ENCODE measurements around the gene ABHD1.
A peak's percentile ranks its signal among the peaks of the same experiment; 100 is the strongest.
"Not testable (repeated sequence)": the region's sequence is repeated elsewhere in the genome, so short reads cannot be mapped to it uniquely, and the experiment has no call there.

Gene ABHD1

GRCh38 chr2:27110603-27111352, 12.8 kb upstream of the ABHD1 start:
- DNase-seq (ENCODE audit: low read depth) = not testable (repeated sequence)

DNA sequence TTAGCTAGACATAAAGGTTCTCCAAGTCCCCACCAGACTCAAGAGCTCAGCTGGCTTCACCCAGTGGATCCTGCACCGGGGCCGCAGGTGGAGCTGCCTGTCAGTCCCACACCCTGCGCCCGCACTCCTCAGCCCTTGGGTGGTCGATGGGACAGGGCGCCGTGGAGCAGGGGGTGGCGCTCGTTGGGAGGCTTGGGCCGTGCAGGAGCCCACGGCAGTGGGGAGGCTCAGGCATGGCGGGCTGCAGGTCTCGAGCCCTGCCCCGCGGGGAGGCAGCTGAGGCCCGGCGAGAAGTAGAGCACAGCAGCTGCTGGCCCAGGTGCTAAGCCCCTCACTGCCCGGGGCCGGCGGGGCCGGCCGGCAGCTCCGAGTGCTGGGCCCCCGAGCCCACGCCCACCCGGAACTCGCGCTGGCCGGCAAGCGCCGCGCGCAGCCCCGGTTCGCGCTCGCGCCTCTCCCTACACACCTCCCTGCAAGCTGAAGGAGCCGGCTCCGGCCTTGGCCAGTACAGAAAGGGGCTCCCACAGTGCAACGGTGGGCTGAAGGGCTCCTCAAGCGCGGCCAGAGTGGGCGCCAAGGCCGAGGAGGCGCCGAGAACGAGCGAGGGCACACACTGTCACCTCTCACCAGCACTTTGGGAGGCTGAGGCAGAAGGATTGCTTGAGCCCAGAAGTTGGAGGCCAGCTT, 12.1 kb upstream of the ABHD1 start:
- DNase-seq (ENCODE audit: low read depth) = not testable (repeated sequence)

DNA sequence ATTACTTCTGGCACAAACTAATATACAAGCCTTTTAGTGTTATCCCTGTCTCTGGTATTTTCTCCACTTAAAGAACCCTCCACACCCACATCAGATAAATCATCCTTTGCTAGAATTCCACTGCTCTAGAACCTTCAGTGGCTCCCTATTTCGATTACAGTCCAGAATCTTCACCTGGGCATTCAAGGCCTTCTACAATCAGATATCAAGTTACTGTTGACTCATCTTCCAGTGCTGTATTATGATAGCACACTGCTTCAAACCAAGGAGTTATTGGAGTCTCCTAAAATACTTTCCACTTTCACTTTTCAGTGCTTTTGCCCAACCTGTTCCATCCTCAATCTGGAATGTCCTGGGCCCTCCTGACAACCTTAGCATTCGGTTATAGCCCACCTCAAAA, 8.1 kb upstream of the ABHD1 start:
- no peak for DNase-seq (ENCODE audit: low read depth)

GRCh38 chr2:27117995-27118524, 5.6 kb upstream of the ABHD1 start:
- DNase-seq (ENCODE audit: low read depth) = no peak

GRCh38 chr2:27118525-27119329, 4.9 kb upstream of the ABHD1 start, which contains the start of gene CGREF1:
Gene CGREF1, minus strand, starts transcription at chr2:27119128. Its CDS starts 14,762 bp downstream, at chr2:27104366.
- no peak for DNase-seq (ENCODE audit: low read depth)

DNA sequence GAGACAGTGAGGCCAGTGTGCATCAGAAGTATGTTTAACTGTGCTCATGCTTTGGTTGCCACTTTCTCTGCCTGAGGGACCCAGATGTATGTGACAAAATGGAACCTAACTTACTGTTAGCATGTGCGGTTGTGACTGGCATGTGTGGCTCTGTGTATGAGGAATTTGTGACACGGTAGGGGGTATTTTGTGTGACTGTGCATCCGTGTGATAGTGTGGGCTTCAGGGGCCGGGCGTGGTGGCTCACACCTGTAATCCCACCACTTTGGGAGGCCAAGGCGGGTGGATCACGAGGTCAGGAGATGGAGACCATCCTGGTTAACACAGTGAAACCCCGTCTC, 4.3 kb upstream of the ABHD1 start:
- not testable (repeated sequence) for DNase-seq (ENCODE audit: low read depth)

DNA sequence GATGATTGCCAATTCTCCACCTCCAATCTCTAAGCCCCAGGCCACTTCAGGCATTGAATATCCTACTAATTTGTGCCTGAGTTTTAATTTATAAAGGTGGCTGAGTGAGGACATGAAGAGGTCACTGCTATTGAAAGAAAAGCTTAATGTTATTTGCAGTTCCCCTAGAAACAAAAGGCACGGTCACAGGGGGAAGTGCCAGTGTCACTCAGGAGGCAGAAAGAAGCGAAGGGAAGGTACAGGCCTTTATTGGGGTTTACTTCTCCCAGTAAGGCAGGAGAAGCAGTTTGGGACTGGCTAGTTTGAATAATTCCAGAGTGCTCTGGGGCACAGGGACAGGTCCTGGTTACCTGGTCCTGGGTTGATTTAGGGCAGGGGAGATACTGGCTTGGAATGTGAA, 1.7 kb upstream of the ABHD1 start:
- DNase-seq (ENCODE audit: low read depth) = no peak

GRCh38 chr2:27122791-27123190, 824 bp upstream of the ABHD1 start:
- DNase-seq (ENCODE audit: low read depth) = no peak

DNA sequence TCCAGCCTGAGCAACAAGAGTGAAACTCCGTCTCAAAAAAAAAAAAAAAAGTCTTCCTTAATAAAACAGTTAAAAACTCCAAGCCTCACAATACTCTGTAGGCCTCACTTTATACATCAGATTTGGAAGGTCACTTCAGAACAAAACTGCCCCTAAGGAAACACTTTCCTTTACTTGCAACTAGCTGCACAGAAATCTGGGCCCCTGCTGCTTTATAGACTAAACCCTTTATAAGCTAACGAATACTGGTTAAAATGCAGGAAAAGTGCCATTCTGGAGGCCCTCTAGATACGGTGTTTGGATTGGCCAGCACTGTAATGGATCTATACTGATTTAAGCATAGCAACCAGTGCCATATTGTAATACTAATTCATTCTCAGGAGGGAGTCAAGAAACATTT, 1.5 kb downstream of the ABHD1 start:
- DNase-seq (ENCODE audit: low read depth) = no peak

- DNase-seq (ENCODE audit: low read depth) = no peak
Measured at GRCh38 chr2:27126252-27126710, 2.7 kb downstream of the ABHD1 start.

DNA sequence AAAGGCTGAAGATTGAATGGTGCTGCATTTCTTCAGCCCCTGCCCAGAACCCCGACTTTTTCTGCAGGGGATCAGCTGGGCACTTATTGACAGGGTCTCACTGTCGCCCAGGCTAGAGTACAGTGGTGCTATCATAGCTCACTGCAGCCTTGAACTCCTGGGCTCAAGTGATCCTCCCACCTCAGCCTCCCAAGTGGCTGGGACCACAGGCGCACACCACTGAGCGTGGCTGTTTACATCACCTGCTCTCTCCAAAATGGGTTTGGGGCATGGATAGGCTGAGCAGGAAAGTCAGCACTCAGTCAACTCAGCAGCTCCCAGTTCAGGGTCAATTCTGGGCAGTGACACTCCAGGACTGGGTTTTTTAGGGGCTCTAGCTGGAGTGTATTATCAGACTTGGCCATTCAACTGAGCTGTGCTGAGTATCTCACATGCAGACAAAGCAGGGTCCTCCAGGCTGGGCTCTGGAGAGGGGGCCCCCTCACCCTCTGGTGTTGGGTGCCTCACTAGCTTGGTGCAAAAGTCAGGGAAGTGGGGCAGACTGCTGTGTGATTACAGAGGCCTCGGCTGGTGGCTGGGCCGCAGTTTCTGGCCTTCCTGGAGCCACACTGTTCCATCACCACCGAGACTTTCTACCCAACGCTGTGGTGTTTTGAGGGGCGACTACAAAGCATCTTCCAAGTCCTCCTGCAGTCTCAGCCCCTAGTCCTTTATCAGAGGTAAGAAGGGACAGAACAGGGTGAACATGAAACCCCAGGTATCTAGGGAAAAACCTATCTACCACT, 4.5 kb downstream of the ABHD1 start:
- DNase-seq (ENCODE audit: low read depth) = no peak

DNA sequence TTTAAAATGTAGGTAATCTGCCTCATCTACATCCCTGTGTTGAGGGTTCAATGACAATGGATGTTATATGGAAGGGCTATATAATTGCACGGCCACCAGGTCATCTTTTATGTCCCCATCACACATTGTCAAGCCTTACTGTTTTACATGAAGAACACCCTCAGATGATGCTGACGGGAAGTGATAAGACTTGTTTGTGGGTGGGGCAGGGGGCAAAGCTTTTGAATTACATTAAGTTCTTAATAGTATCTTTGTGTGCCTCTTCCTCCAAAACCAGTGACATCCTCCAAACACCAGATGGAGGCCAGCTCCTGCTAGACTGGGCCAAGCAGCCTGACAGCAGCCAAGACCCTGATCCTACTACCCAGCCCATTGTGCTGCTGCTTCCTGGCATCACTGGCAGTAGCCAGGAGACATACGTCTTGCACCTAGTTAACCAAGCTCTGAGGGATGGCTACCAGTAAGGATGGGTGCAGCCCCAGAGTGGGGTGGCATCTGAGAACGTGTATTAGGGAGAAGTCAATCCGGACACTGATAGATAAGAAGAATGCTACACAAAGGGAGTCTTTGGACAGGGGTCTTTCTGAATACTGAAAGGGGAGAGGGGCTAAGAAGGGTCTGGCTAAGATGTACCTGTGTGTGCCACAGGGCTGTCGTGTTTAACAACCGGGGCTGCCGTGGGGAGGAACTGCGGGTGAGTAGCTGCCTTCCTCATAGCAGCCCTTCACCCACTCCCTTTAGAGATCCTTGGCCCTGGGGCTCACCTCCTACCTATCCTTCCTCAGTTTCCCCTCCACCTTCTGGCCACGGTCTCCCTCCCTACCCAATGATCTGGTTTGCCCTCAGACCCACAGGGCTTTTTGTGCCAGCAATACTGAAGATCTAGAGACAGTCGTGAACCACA, 5.3 kb downstream of the ABHD1 start:
- no peak for DNase-seq (ENCODE audit: low read depth)

- DNase-seq (ENCODE audit: low read depth) = no peak
Measured at GRCh38 chr2:27130396-27130795, 6.8 kb downstream of the ABHD1 start.

- DNase-seq (ENCODE audit: low read depth) = no peak
Measured at GRCh38 chr2:27131429-27131828, 7.8 kb downstream of the ABHD1 start.

DNA sequence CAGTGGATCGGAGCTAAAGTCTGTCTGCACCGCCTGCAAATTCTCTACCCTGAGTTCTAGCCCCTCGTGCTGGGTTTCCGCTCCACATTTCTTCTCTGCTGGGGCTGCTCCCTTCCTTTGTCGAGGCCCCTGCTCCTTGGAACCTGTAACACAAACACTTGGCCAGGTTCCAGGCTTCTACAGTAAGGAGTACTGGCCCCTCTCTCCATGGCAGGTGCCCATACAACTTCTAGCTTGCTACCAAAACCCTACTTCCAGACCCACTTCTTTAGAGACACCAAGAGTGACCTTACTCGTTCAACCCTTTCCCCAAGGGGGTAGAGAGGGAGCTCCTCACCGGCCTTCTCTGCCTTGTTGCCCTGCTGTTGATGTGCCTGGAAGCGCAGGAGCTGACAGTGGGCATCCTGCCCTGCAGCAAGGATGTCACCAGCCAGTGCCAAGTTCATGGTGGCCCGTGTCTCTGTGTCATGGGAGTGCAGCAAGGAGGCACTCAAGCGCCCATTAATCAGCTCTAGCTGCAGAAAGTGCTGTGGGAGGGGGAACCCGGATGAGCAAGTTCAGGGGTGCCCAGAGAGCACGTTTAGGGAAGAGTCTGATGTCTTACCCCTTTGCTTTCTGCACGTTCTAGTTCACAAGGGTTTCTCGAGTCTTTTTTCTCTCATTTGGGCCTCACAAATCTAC, 9.7 kb downstream of the ABHD1 start:
- DNase-seq (ENCODE audit: low read depth) = no peak

GRCh38 chr2:27133905-27134780, 10.5 kb downstream of the ABHD1 start, which contains the start of gene PREB:
Gene PREB, minus strand, starts transcription at chr2:27134636. Its CDS starts 215 bp downstream, at chr2:27134421.
- DNase-seq (ENCODE audit: low read depth) = peak; percentile 94

- no peak for DNase-seq (ENCODE audit: low read depth)
Measured at GRCh38 chr2:27134781-27135477, 11.3 kb downstream of the ABHD1 start.

DNA sequence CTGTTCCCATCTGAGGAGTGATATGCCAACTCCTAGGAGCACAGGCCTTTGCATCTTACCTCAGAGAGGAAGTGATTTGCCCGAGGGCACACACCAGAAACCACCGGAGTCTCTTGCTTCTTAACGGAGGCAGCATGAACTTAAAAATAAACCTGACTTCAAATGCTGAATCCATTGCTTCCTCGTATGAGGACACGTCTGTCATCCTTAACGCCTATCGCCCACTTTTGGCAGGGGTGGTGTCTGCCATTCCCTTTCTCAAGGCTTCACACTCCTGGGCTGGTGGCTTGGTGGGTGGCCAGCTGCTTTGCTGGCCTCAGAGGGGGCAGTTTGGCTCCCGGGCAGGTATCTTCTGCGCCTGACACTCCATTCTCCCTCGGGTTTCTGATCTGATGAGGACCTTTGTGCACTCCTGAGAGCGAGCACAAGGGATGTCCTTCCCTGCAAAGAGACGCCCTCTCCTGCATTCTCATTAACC, 11.9 kb downstream of the ABHD1 start:
- no peak for DNase-seq (ENCODE audit: low read depth)

Data from T-helper 22 cell (primary cell).